H9 (cell line): ENCODE data around the gene NOS1AP. TPM values are rescaled to one million over a fixed set of nuclear protein-coding genes. Genes with fewer than 3 reads are reported as not detected.

Source experiments
- DNase-seq: peaks from one replicate; pipeline ENCODE4 v3.0.0-alpha.2; 2017
- H2AFZ ChIP-seq: one replicate; pipeline ENCODE4 v1.6.1; 2013; ENCODE audit warnings: mild to moderate bottlenecking, low read length, control low read depth, moderate library complexity
- H2AK5ac ChIP-seq: 2 replicates; pipeline ENCODE4 v1.6.1; 2013; ENCODE audit warnings: low read length, control low read depth, mixed read lengths; ENCODE audit not compliant: insufficient read length
- H2BK120ac ChIP-seq: one replicate; pipeline ENCODE4 v1.6.1; 2013; ENCODE audit warnings: low read depth, mild to moderate bottlenecking, low read length, control low read depth, inconsistent platforms; ENCODE audit not compliant: poor library complexity, severe bottlenecking
- H2BK12ac ChIP-seq: 2 replicates; pipeline ENCODE4 v1.6.1; 2013; ENCODE audit warnings: low read length, control low read depth, mixed read lengths, low read depth; ENCODE audit not compliant: insufficient read length
- H2BK15ac ChIP-seq: 2 replicates; pipeline ENCODE4 v1.6.1; 2013; ENCODE audit warnings: low read depth, low read length, control low read depth
- H2BK20ac ChIP-seq: one replicate; pipeline ENCODE4 v1.6.1; 2013; ENCODE audit warnings: low read depth, mild to moderate bottlenecking, low read length, control low read depth, inconsistent platforms; ENCODE audit not compliant: poor library complexity, severe bottlenecking
- H2BK5ac ChIP-seq: 2 replicates; pipeline ENCODE4 v1.6.1; 2013; ENCODE audit warnings: low read length, control low read depth, mixed read lengths; ENCODE audit not compliant: insufficient read length
- H3K14ac ChIP-seq: 2 replicates; pipeline ENCODE4 v1.6.1; 2013; ENCODE audit warnings: low read length, control low read depth; ENCODE audit not compliant: insufficient read depth
- H3K18ac ChIP-seq: 2 replicates; pipeline ENCODE4 v1.6.1; 2013; ENCODE audit warnings: low read depth, mild to moderate bottlenecking, mixed read lengths, low read length, control low read depth; ENCODE audit not compliant: insufficient read length
- H3K23ac ChIP-seq: 2 replicates; pipeline ENCODE4 v1.6.1; 2013; ENCODE audit warnings: low read length, control low read depth, mixed read lengths, low read depth; ENCODE audit not compliant: insufficient read length
- H3K23me2 ChIP-seq: 2 replicates; pipeline ENCODE4 v1.6.1; 2013; ENCODE audit warnings: low read depth, mild to moderate bottlenecking, mixed read lengths, low read length, control low read depth; ENCODE audit not compliant: insufficient read length, poor library complexity, severe bottlenecking
- H3K27ac ChIP-seq: 2 replicates; pipeline ENCODE4 v1.5.1; 2013; ENCODE audit warnings: low read length, control low read depth, mixed read lengths, low read depth; ENCODE audit not compliant: insufficient read length
- H3K27me3 ChIP-seq: 2 replicates; pipeline ENCODE4 v1.6.1; 2013; ENCODE audit warnings: low read length, control low read depth, inconsistent platforms; ENCODE audit not compliant: insufficient read depth
- H3K4ac ChIP-seq: 2 replicates; pipeline ENCODE4 v1.6.1; 2013; ENCODE audit warnings: low read depth, mild to moderate bottlenecking, control low read depth, inconsistent platforms, low read length, moderate library complexity
- H3K4me1 ChIP-seq: 2 replicates; pipeline ENCODE4 v1.6.1; 2013; ENCODE audit warnings: low read length, control low read depth, inconsistent platforms; ENCODE audit not compliant: insufficient read depth
- H3K4me2 ChIP-seq: 2 replicates; pipeline ENCODE4 v1.6.1; 2013; ENCODE audit warnings: low read length, control low read depth, mixed read lengths; ENCODE audit not compliant: insufficient read length, insufficient read depth
- H3K56ac ChIP-seq: 2 replicates; pipeline ENCODE4 v1.6.1; 2013; ENCODE audit warnings: low read depth, mild to moderate bottlenecking, mixed read lengths, low read length, control low read depth; ENCODE audit not compliant: insufficient read length
- H3K79me1 ChIP-seq: 2 replicates; pipeline ENCODE4 v1.6.1; 2013; ENCODE audit warnings: low read depth, mild to moderate bottlenecking, moderate library complexity, low read length, control low read depth, inconsistent platforms; ENCODE audit not compliant: insufficient read depth, poor library complexity, severe bottlenecking
- H3K79me2 ChIP-seq: 2 replicates; pipeline ENCODE4 v1.6.1; 2013; ENCODE audit warnings: low read length, control low read depth, inconsistent platforms; ENCODE audit not compliant: insufficient read depth
- H3K9ac ChIP-seq: 2 replicates; pipeline ENCODE4 v1.6.1; 2013; ENCODE audit warnings: low read length, control low read depth, mixed read lengths; ENCODE audit not compliant: insufficient read length; ENCODE audit errors: extremely low read depth
- H3K9me3 ChIP-seq: one replicate; pipeline ENCODE4 v1.6.1; 2013; ENCODE audit warnings: low read depth, low read length, inconsistent platforms; ENCODE audit not compliant: control insufficient read depth
- H3T11ph ChIP-seq: one replicate; pipeline ENCODE4 v1.6.1; 2013; ENCODE audit warnings: mild to moderate bottlenecking, low read length, control low read depth, inconsistent platforms
- H4K20me1 ChIP-seq: one replicate; pipeline ENCODE4 v1.6.1; 2013; ENCODE audit not compliant: control insufficient read depth, insufficient read length, insufficient read depth
- H4K5ac ChIP-seq: 2 replicates; pipeline ENCODE4 v1.6.1; 2013; ENCODE audit warnings: low read depth, mild to moderate bottlenecking, mixed read lengths, low read length, control low read depth; ENCODE audit not compliant: insufficient read length
- H4K8ac ChIP-seq: replicated peaks from 2 replicates; pipeline ENCODE4 v1.6.1; 2013; ENCODE audit warnings: low read length, control low read depth, mixed read lengths, low read depth; ENCODE audit not compliant: insufficient read length
- H4K91ac ChIP-seq: 2 replicates; pipeline ENCODE4 v1.6.1; 2013; ENCODE audit warnings: low read depth, mild to moderate bottlenecking, moderate library complexity, mixed read lengths, low read length, control low read depth; ENCODE audit not compliant: insufficient read length
- H3K27ac Mint-ChIP-seq, 3 experiments: 2 replicates in 2 of 3; 3 replicates in 1 of 3; pipeline ENCODE4 v1.8.0; 2020 to 2021; ENCODE audit warnings: mixed read lengths in 3 of 3, mild to moderate bottlenecking in 1 of 3, moderate library complexity in 1 of 3
- H3K27me3 Mint-ChIP-seq: 2 replicates; pipeline ENCODE4 v1.8.0; 2021; ENCODE audit warnings: low read depth, mild to moderate bottlenecking, moderate library complexity, mixed read lengths
- H3K36me3 Mint-ChIP-seq, 3 experiments: 2 replicates in 2 of 3; 3 replicates in 1 of 3; pipeline ENCODE4 v1.8.0; 2020 to 2021; ENCODE audit warnings: low read depth in 3 of 3, mixed read lengths in 3 of 3; ENCODE audit not compliant: insufficient read depth in 1 of 3
- H3K4me1 Mint-ChIP-seq, 2 experiments: 2 replicates each; pipeline ENCODE4 v1.8.0; 2020; ENCODE audit warnings: mixed read lengths in 2 of 2
- H3K4me3 Mint-ChIP-seq, 2 experiments: 2 replicates in 1 of 2; 3 replicates in 1 of 2; pipeline ENCODE4 v1.8.0; 2020 to 2021; ENCODE audit warnings: mild to moderate bottlenecking in 2 of 2, mixed read lengths in 2 of 2, moderate library complexity in 1 of 2
- H3K9me3 Mint-ChIP-seq, 2 experiments: 2 replicates in 1 of 2; 3 replicates in 1 of 2; pipeline ENCODE4 v1.8.0; 2020; ENCODE audit warnings: mild to moderate bottlenecking in 2 of 2, mixed read lengths in 2 of 2, moderate library complexity in 1 of 2
- CTCF ChIP-seq: fragments of 200-600 bp; sonication (generic); conservative IDR thresholded peaks from 3 replicates; pipeline ENCODE4 v1.8.0; 2021; ENCODE audit warnings: antibody characterized with exemption, mild to moderate bottlenecking
- WGBS: extraction: QIAGEN DNeasy Blood & Tissue Kit; methylation state at CpG from one replicate; pipeline ENCODE4 v1.1.7; 2013; ENCODE audit warnings: missing lambda C conversion rate, low lambda C conversion rate, mixed read lengths; ENCODE audit not compliant: insufficient read length; ENCODE audit errors: extremely low coverage; 5-methylcytosine and 5-hydroxymethylcytosine counted together
- total RNA-seq: library from RNA; stranded (reverse); gene quantifications from 2 replicates; pipeline ENCODE4 v1.2.1, GENCODE V29; 2021

Gene NOS1AP
- total RNA-seq, 1 experiment from 2014 or later, result 8.4 TPM

GRCh38 chr1:162317621-162318020, 248.1 kb downstream of the NOS1AP start:
- no peak overlapping the region for H3K27ac ChIP-seq
- no peak overlapping the region for H3K4me2 ChIP-seq
- H3K79me1 ChIP-seq, result no peaks in the 10 kb centered on the region
- no peak for TF ChIP-seq CTCF
- H3K9me3 ChIP-seq, result no peaks in the 10 kb centered on the region
- Mint-ChIP-seq H3K27ac (no peak overlapping the region; a peak in 1 of 7 replicates), H3K4me3 (no peak overlapping the region), H3K27me3 (no peaks in the 10 kb centered on the region), H3K36me3 (peaks cover 0 to 4% (median 0%) of the 10 kb centered on the region in 3 experiments; a peak in 2 of 7 replicates), H3K4me1 (peaks cover 4 to 6% of the 10 kb centered on the region in 2 experiments; a peak in 2 of 4 replicates), H3K9me3 (no peaks in the 10 kb centered on the region)
- H4K5ac ChIP-seq, result no peak overlapping the region
- no peak overlapping the region for H3K56ac ChIP-seq
- H4K91ac ChIP-seq, result no peak overlapping the region
- no peak overlapping the region for H2BK120ac ChIP-seq
- no peak for DNase-seq
- no peaks in the 10 kb centered on the region for H3K27me3 ChIP-seq
- H3K9ac ChIP-seq, result no peak overlapping the region
- no peak overlapping the region for H3K4ac ChIP-seq
- no peak overlapping the region for H2BK5ac ChIP-seq
- H4K8ac ChIP-seq, result no peak overlapping the region
- no peak overlapping the region for H2AFZ ChIP-seq
- H3K18ac ChIP-seq, result no peak overlapping the region
- no peaks in the 10 kb centered on the region for H3K4me1 ChIP-seq
- no peak overlapping the region for H2BK15ac ChIP-seq
- H3T11ph ChIP-seq, result no peak overlapping the region
- no peak overlapping the region for H3K23ac ChIP-seq
- H2BK20ac ChIP-seq, result no peak overlapping the region
- no peaks in the 10 kb centered on the region for H4K20me1 ChIP-seq
- no peaks in the 10 kb centered on the region for H3K79me2 ChIP-seq
- no CpG with 5 or more reads among the region's 5 CpGs for whole genome bisulfite sequencing
- no peak overlapping the region for H2AK5ac ChIP-seq
- no peak overlapping the region for H2BK12ac ChIP-seq
- H3K23me2 ChIP-seq, result no peaks in the 10 kb centered on the region
- H3K14ac ChIP-seq, result no peak overlapping the region
